ENCODE results near the gene CD47.

DNA sequence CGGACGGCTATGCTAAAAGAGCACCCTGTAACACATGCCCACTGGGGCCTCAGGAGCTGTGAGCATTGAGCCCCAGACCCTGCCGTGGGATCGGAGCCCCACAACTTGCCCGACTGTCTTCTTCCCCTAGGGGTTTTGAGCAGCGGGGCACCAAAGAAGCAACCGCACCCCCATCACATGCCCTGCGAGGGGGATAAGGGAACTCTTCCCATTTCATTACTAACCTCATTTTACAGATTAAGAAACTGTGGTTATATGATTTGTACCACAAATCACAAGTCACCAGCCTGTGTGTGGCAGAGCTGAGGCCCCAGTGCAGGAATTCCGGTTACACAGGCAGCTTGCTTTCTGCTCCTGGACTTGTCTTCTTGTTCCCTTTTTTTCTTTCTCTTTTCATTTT lies 86.2 kb downstream of the CD47 start:
- TF ChIP-seq EZH2phosphoT487 (IDR thresholded peaks at IDR 0.05; ENCODE audit: low read depth, severe bottlenecking, unreplicated experiment): no peak
- TF ChIP-seq, protein P1, sequence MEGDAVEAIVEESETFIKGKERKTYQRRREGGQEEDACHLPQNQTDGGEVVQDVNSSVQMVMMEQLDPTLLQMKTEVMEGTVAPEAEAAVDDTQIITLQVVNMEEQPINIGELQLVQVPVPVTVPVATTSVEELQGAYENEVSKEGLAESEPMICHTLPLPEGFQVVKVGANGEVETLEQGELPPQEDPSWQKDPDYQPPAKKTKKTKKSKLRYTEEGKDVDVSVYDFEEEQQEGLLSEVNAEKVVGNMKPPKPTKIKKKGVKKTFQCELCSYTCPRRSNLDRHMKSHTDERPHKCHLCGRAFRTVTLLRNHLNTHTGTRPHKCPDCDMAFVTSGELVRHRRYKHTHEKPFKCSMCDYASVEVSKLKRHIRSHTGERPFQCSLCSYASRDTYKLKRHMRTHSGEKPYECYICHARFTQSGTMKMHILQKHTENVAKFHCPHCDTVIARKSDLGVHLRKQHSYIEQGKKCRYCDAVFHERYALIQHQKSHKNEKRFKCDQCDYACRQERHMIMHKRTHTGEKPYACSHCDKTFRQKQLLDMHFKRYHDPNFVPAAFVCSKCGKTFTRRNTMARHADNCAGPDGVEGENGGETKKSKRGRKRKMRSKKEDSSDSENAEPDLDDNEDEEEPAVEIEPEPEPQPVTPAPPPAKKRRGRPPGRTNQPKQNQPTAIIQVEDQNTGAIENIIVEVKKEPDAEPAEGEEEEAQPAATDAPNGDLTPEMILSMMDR (IDR thresholded peaks at IDR 0.05; ENCODE audit: poor library complexity): no peak
